GM12878 (cell line): ENCODE results near the gene CASR. TPM values are rescaled to one million over a fixed set of nuclear protein-coding genes. Genes with fewer than 3 reads are reported as not detected.

Experiments
- ATF3 ChIP-seq: IDR thresholded peaks from 2 replicates; pipeline ENCODE4 v1.6.1; 2011; ENCODE audit warnings: low read depth, mild to moderate bottlenecking, low read length, moderate library complexity, borderline replicate concordance; ENCODE audit errors: extremely low read depth
- BCL3 ChIP-seq: IDR thresholded peaks from 2 replicates; pipeline ENCODE4 v1.6.1; 2011; ENCODE audit warnings: borderline replicate concordance, low read depth, mild to moderate bottlenecking, moderate library complexity, low read length; ENCODE audit not compliant: insufficient read depth, poor library complexity, severe bottlenecking
- CBFB ChIP-seq: IDR thresholded peaks from 2 replicates; pipeline ENCODE4 v1.6.1; 2016; ENCODE audit warnings: antibody characterized with exemption, low read depth
- CBX3 ChIP-seq: fragments of 200-600 bp; sonication (generic); IDR thresholded peaks from 2 replicates; pipeline ENCODE4 v1.6.1; 2016; ENCODE audit warnings: low read depth, borderline replicate concordance
- CEBPB ChIP-seq, 2 experiments: fragments of 150-350 bp in 1 of 2; IDR thresholded peaks; 2 replicates each; pipeline ENCODE4 v1.6.1; 2012 to 2014; ENCODE audit warnings: low read depth in 2 of 2, low read length in 2 of 2, borderline replicate concordance in 1 of 2, inconsistent platforms in 1 of 2
- EP300 ChIP-seq, 2 experiments: fragments of 150-350 bp in 1 of 2; IDR thresholded peaks; 2 replicates each; pipeline ENCODE4 v1.6.1; 2011 to 2012; ENCODE audit warnings: low read depth in 2 of 2, low read length in 2 of 2, borderline replicate concordance in 1 of 2, improper control_type of control experiment in 1 of 2, inconsistent platforms in 1 of 2; ENCODE audit not compliant: control insufficient read depth in 1 of 2
- FOS ChIP-seq: IDR thresholded peaks from 3 replicates; pipeline ENCODE4 v1.6.1; 2011; ENCODE audit warnings: borderline replicate concordance; ENCODE audit not compliant: insufficient read length; ENCODE audit errors: extremely low read depth
- IRF4 ChIP-seq: IDR thresholded peaks from 2 replicates; pipeline ENCODE4 v1.6.1; 2011; ENCODE audit warnings: low read depth, low read length
- KLF5 ChIP-seq: fragments of 450-650 bp; IDR thresholded peaks from 2 replicates; pipeline ENCODE4 v1.6.1; 2014; ENCODE audit warnings: mild to moderate bottlenecking; ENCODE audit not compliant: partially characterized antibody
- MXI1 ChIP-seq: fragments of 150-350 bp; IDR thresholded peaks from 2 replicates; pipeline ENCODE4 v1.6.1; 2011; ENCODE audit warnings: low read depth, mild to moderate bottlenecking, inconsistent platforms, low read length, improper control_type of control experiment
- NBN ChIP-seq: fragments of 450-650 bp; IDR thresholded peaks from 2 replicates; pipeline ENCODE4 v1.6.1; 2016
- SMARCA5 ChIP-seq: fragments of 450-650 bp; IDR thresholded peaks from 2 replicates; pipeline ENCODE4 v1.6.1; 2017; ENCODE audit warnings: mild to moderate bottlenecking
- SRF ChIP-seq, 2 experiments: IDR thresholded peaks; 2 replicates each; pipeline ENCODE4 v1.6.1; 2011; ENCODE audit warnings: low read depth in 2 of 2, low read length in 2 of 2, mild to moderate bottlenecking in 1 of 2, moderate library complexity in 1 of 2
- ZBED1 ChIP-seq: IDR thresholded peaks from 2 replicates; pipeline ENCODE4 v1.6.1; 2016; ENCODE audit warnings: borderline replicate concordance
- ZBTB33 ChIP-seq: fragments of 450-650 bp; IDR thresholded peaks from 2 replicates; pipeline ENCODE4 v1.6.1; 2017; ENCODE audit warnings: mild to moderate bottlenecking
- ZBTB4 ChIP-seq: fragments of 450-650 bp; formaldehyde crosslinking; IDR thresholded peaks from 2 replicates; pipeline ENCODE4 v1.4.0; 2022; ENCODE audit warnings: mild to moderate bottlenecking, moderate library complexity
- ZNF687 ChIP-seq: fragments of 450-650 bp; IDR thresholded peaks from 2 replicates; pipeline ENCODE4 v1.6.1; 2017; ENCODE audit warnings: mild to moderate bottlenecking, moderate library complexity
- ZSCAN29 ChIP-seq: fragments of 450-650 bp; IDR thresholded peaks from 2 replicates; pipeline ENCODE4 v1.6.1; 2017; ENCODE audit warnings: mild to moderate bottlenecking, moderate library complexity
- polyA plus RNA-seq, 11 experiments: library from polyadenylated mRNA; depleted of rRNA in 4 of 11; unstranded in 6 of 11; stranded (reverse) in 5 of 11; fragments of >200 nt; fragmentation: Nextera tagmentation in 4 of 11; fragmentation: Illumina TruSeq in 1 of 11; extraction: Ambion mirVana in 4 of 11; extraction: Trizol in 1 of 11; gene quantifications; 1 replicate in 1 of 11; 2 replicates in 10 of 11; pipeline versions ENCODE4 v1.2.1 to v1.2.3, GENCODE V29; 2011 to 2016; ENCODE audit warnings: inconsistent platforms in 2 of 11, missing spikeins in 2 of 11, low read depth in 1 of 11
- total RNA-seq, 4 experiments: library from RNA; depleted of rRNA in 3 of 4; stranded (reverse); fragments of >200 nt in 3 of 4; fragmentation: Illumina TruSeq in 1 of 4; extraction: Trizol in 1 of 4; gene quantifications; 2 replicates each; pipeline versions ENCODE4 v1.2.1 to v1.2.3, GENCODE V29; 2013 to 2021

Gene CASR
- total and polyA plus RNA-seq, 10 of the 15 experiments (the other 5 are each of a cell fraction or from before 2014, with no cell fraction given): 0.04 to 0.37 (median 0.11) TPM

- TF ChIP-seq ZBTB4 (CRISPR knock-in tag) (no peak), ZBTB33 (no peak), CBFB (0 out of 2 replicates have a peak, but pooled peaks have one; percentile 56), ZSCAN29 (no peak), CBX3 (no peak), MXI1 (no peak), CEBPB (IDR thresholded peaks at IDR 0.05; ENCODE audit: borderline replicate concordance in 1 of 2, low read depth in 2 of 2, low read length in 2 of 2) (no peak), BCL3 (no peak), EP300 (IDR thresholded peaks at IDR 0.05; ENCODE audit: borderline replicate concordance in 1 of 2, control insufficient read depth in 1 of 2, low read depth in 2 of 2, low read length in 2 of 2) (no peak), ZNF687 (peak; percentile 76), IRF4 (no peak), FOS (no peak), NBN (peak; percentile 50), ATF3 (no peak), ZBED1 (no peak), SRF (IDR thresholded peaks at IDR 0.05; ENCODE audit: low read depth in 2 of 2, low read length in 2 of 2) (no peak), SMARCA5 (0 out of 2 replicates have a peak, but pooled peaks have one; percentile 6), KLF5 (no peak)
Observed at GRCh38 chr3:122235147-122235546, 51.7 kb downstream of the CASR start (continued).
